ENCODE data around the gene CAMK1D. TPM values are rescaled to one million over a fixed set of nuclear protein-coding genes. Genes with fewer than 3 reads are reported as not detected.
"Not testable (repeated sequence)": the region's sequence is repeated elsewhere in the genome, so short reads cannot be mapped to it uniquely, and the experiment has no call there.

CAMK1D gene
- total RNA-seq, result 22.5 TPM
- long read RNA-seq, partial matches to known transcripts, result 2 of 29 reads
- long read RNA-seq, other reads (novel, unspliced or antisense), result 27 of 29 reads

GRCh38 chr10:12348870-12349628, at the start of gene CAMK1D:
Gene CAMK1D (plus strand): TSS chr10:12349547.
- no peaks in the 10 kb centered on the region for H3K9me3 ChIP-seq
- no peaks in the 10 kb centered on the region for H3K36me3 ChIP-seq
- DNase-seq (peak; percentile 90), ATAC-seq (peak; percentile 83 to 90)
- TF ChIP-seq CTCF (IDR thresholded peaks at IDR 0.05), result peak; percentile 24
- H3K27ac ChIP-seq, result peak within 1 kb of the TSS; percentile 80
- H3K27me3 ChIP-seq (ENCODE audit: low read depth), result peaks cover 3% of the 10 kb centered on the region
- peaks cover 25% of the 10 kb centered on the region for H3K4me1 ChIP-seq
- intact Hi-C loops (cut with DNase I), result no loop called here
- peak within 1 kb of the TSS; percentile 77 for H3K4me3 ChIP-seq

GRCh38 chr10:12301036-12301435, 48.3 kb upstream of the CAMK1D start:
- ATAC-seq; H3K9me3 ChIP-seq; H3K27ac ChIP-seq; DNase-seq; H3K27me3 ChIP-seq (ENCODE audit: low read depth); H3K4me1 ChIP-seq; H3K36me3 ChIP-seq; intact Hi-C loops (cut with DNase I); H3K4me3 ChIP-seq: not testable (repeated sequence)

DNA sequence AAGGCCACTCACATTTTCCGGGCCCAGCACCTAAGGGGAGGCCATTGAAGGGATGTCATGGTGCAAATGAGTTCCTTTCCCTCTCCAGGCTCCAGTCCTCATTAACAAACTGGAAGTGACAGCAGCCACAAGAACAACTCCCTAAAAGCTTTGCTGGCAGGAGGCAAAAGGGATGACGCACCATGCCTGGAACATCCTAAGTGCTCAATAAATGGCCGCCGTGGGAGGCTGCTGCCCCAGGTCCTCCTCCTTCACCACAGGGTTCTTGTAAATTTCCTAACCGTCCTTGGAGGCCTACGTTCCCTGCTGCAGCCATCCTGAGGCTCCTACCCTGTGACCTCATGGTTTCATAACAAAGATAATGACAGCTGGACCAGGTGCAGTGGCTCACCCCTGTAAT, 41.3 kb upstream of the CAMK1D start:
- peaks cover 3% of the 10 kb centered on the region for H3K27me3 ChIP-seq (ENCODE audit: low read depth)
- H3K9me3 ChIP-seq, result no peaks in the 10 kb centered on the region
- TF ChIP-seq CTCF (IDR thresholded peaks at IDR 0.05), result no peak
- H3K4me1 ChIP-seq, result no peaks in the 10 kb centered on the region
- DNase-seq, result no peak
- no peak overlapping the region for H3K27ac ChIP-seq
- ATAC-seq, result no peak
- intact Hi-C loops (cut with DNase I), result no loop called here
- H3K36me3 ChIP-seq, result no peaks in the 10 kb centered on the region
- no peak overlapping the region for H3K4me3 ChIP-seq

- no peak for TF ChIP-seq CTCF (IDR thresholded peaks at IDR 0.05)
- no peak for DNase-seq
- Histone ChIP-seq H3K4me1 (no peaks in the 10 kb centered on the region), H3K4me3 (no peak overlapping the region), H3K36me3 (no peaks in the 10 kb centered on the region), H3K9me3 (no peaks in the 10 kb centered on the region), H3K27me3 (ENCODE audit: low read depth) (peaks cover 3% of the 10 kb centered on the region), H3K27ac (no peak overlapping the region)
- intact Hi-C loops (cut with DNase I), result no loop called here
- no peak for ATAC-seq
Measured at GRCh38 chr10:12308736-12309375, 40.5 kb upstream of the CAMK1D start.

GRCh38 chr10:12309783-12310182, 39.6 kb upstream of the CAMK1D start:
- H3K27ac ChIP-seq; H3K27me3 ChIP-seq (ENCODE audit: low read depth); ATAC-seq; H3K9me3 ChIP-seq; DNase-seq; intact Hi-C loops (cut with DNase I); H3K4me3 ChIP-seq; H3K4me1 ChIP-seq; H3K36me3 ChIP-seq: not testable (repeated sequence)

DNA sequence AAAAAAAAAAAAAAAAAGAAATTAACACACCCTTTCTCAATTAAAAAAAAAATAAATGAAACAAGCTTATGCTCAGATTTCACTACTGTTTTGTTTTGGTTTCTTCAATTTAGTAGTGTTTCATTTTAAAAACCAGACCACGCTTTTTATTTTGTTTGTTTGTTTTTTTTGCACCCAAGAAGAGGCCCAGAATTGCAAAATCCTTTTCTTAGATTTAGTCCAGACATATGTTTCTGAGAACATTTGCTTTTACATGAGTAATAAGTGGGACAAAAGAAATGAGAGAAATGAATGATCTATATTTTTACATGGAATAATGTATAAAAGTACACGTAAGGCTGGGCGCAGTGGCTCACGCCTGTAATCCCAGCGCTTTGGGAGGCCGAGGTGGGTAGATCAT, 34.5 kb upstream of the CAMK1D start:
- Histone ChIP-seq H3K27me3 (ENCODE audit: low read depth) (peaks cover 6% of the 10 kb centered on the region), H3K9me3 (no peaks in the 10 kb centered on the region), H3K36me3 (no peaks in the 10 kb centered on the region), H3K4me1 (no peaks in the 10 kb centered on the region), H3K4me3 (no peak overlapping the region), H3K27ac (no peak overlapping the region)
- ATAC-seq, result no peak
- TF ChIP-seq CTCF (IDR thresholded peaks at IDR 0.05), result no peak
- DNase-seq, result no peak
- intact Hi-C loops (cut with DNase I), result no loop called here
